Measurements from ENCODE around the gene HIGD1C.

DNA sequence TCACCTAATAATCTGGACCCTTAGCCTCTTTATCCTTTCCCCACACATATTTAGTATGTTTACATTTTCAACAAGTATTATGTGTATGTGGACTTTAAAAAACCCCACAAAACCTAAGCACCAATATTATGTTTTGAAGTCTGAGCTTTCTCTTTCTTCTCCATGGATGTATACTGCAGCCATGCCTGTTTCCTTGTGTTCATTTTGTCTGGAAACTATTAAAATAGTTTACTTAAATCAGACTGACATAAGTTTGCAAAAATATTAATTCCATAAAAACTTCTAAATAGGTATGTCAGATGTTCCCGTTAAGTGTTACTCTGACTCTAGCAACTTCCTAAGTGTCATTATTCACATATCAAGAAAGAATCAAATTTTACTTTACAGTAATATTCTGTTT lies 2.9 kb downstream of the HIGD1C start:
- TF ChIP-seq POLR2A (IDR thresholded peaks at IDR 0.05; ENCODE audit: low read depth, low read length) = no peak
- TF ChIP-seq TAF1 (IDR thresholded peaks at IDR 0.05; ENCODE audit: low read depth, low read length) = no peak
- no peak for TF ChIP-seq PAX5 (IDR thresholded peaks at IDR 0.05; ENCODE audit: insufficient read depth, low read length, severe bottlenecking)

All from GM12891 (cell line).